B cell (primary cell): ENCODE results near the gene MTRF1. TPM values are rescaled to one million over a fixed set of nuclear protein-coding genes. Genes with fewer than 3 reads are reported as not detected.

Source experiments
- ATAC-seq: fragments of 200-7000 bp; cut with Tn5 transposase; one replicate; pipeline ENCODE4 v1.10.0; 2021; ENCODE audit warnings: low read depth, mild to moderate bottlenecking, moderate number of reproducible peaks, moderate library complexity
- CTCF ChIA-PET: fragments of 350-600 bp; sonication (Branson Sonifier 250); formaldehyde crosslinking; loops from one replicate; lab custom pipeline; 2021; ENCODE audit warnings: antibody characterized with exemption, inconsistent platforms; lab: Charles Lee
- POLR2A ChIA-PET: fragments of 350-600 bp; sonication (Branson Sonifier 250); formaldehyde crosslinking; loops from one replicate; lab custom pipeline; 2021; ENCODE audit warnings: antibody characterized with exemption; lab: Charles Lee
- DNase-seq: peaks from one replicate; pipeline ENCODE4 v3.0.0; 2013
- H2AFZ ChIP-seq: 2 replicates; pipeline ENCODE4 v1.6.1; 2012; ENCODE audit warnings: mild to moderate bottlenecking, low read depth, low read length; ENCODE audit not compliant: insufficient read depth, poor library complexity, severe bottlenecking
- H3K27ac ChIP-seq, 2 donors: 1 replicate in 1 of 2; 2 replicates in 1 of 2; pipeline ENCODE4 v1.5.1; 2012 to 2013; ENCODE audit warnings: low read length in 2 of 2, mild to moderate bottlenecking in 2 of 2, moderate library complexity in 1 of 2
- H3K27me3 ChIP-seq, 4 experiments: fragments of 200-600 bp in 1 of 4; sonication (generic) in 1 of 4; replicated peaks in 1 of 4; 1 replicate in 2 of 4; 2 replicates in 2 of 4; pipeline versions ENCODE4 v1.6.1 to v1.7.0; 2013 to 2016; ENCODE audit warnings: low read length in 3 of 4, mild to moderate bottlenecking in 2 of 4, mixed read lengths in 1 of 4, moderate library complexity in 1 of 4; ENCODE audit not compliant: insufficient read depth in 4 of 4, control insufficient read depth in 3 of 4; ENCODE audit errors: control extremely low read depth in 1 of 4
- H3K36me3 ChIP-seq, 2 experiments: replicated peaks in 1 of 2; 1 replicate in 1 of 2; 2 replicates in 1 of 2; pipeline versions ENCODE4 v1.6.1 to v1.7.1; 2013; ENCODE audit warnings: low read length in 1 of 2; ENCODE audit not compliant: insufficient read depth in 2 of 2, control insufficient read depth in 1 of 2; ENCODE audit errors: control extremely low read depth in 1 of 2, extremely low read depth in 1 of 2
- H3K4me1 ChIP-seq, 2 donors: fragments of 200-600 bp in 1 of 2; sonication (generic) in 1 of 2; 1 replicate in 1 of 2; 2 replicates in 1 of 2; pipeline versions ENCODE4 v1.5.1 to v1.6.1; 2013 to 2017; ENCODE audit warnings: low read length in 2 of 2; ENCODE audit not compliant: control insufficient read depth in 2 of 2, insufficient read depth in 2 of 2
- H3K4me2 ChIP-seq: replicated peaks from 2 replicates; pipeline ENCODE3; 2012; ENCODE audit warnings: mild to moderate bottlenecking, low read depth, low read length; ENCODE audit not compliant: poor library complexity, severe bottlenecking
- H3K4me3 ChIP-seq, 5 experiments: fragments of 200-600 bp in 1 of 5; sonication (generic) in 1 of 5; 1 replicate in 3 of 5; 2 replicates in 2 of 5; pipeline versions ENCODE4 v1.5.1 to v1.7.0; 2011 to 2016; ENCODE audit warnings: low read length in 4 of 5, mild to moderate bottlenecking in 4 of 5, low read depth in 2 of 5, control low read depth in 1 of 5, moderate library complexity in 1 of 5; ENCODE audit not compliant: insufficient read depth in 1 of 5; ENCODE audit errors: control extremely low read depth in 1 of 5, extremely low read depth in 1 of 5
- H3K79me2 ChIP-seq: fragments of 200-600 bp; sonication (generic); one replicate; pipeline ENCODE4 v1.6.0; 2016; ENCODE audit warnings: low read length; ENCODE audit not compliant: control insufficient read depth, insufficient read depth
- H3K9ac ChIP-seq: fragments of 200-600 bp; sonication (generic); 2 replicates; pipeline ENCODE4 v1.6.1; 2017; ENCODE audit warnings: mild to moderate bottlenecking, low read length, moderate library complexity
- H3K9me3 ChIP-seq, 3 donors: one replicate each; pipeline versions ENCODE4 v1.6.1 to v1.7.1; 2013; ENCODE audit warnings: low read length in 2 of 3; ENCODE audit not compliant: control insufficient read depth in 2 of 3, insufficient read depth in 1 of 3; ENCODE audit errors: control extremely low read depth in 1 of 3
- H4K20me1 ChIP-seq: 2 replicates; pipeline ENCODE4 v1.6.0; 2012; ENCODE audit warnings: mild to moderate bottlenecking, low read length; ENCODE audit not compliant: insufficient read depth, control insufficient read depth, poor library complexity, severe bottlenecking
- H3K27ac Mint-ChIP-seq: one replicate; pipeline ENCODE4 v1.8.0; 2021; ENCODE audit warnings: mixed read lengths
- H3K27me3 Mint-ChIP-seq: one replicate; pipeline ENCODE4 v1.8.0; 2021; ENCODE audit warnings: mixed read lengths
- H3K4me1 Mint-ChIP-seq: one replicate; pipeline ENCODE4 v1.8.0; 2021; ENCODE audit warnings: mixed read lengths
- H3K4me3 Mint-ChIP-seq: one replicate; pipeline ENCODE4 v1.8.0; 2021; ENCODE audit warnings: mixed read lengths
- H3K9me3 Mint-ChIP-seq: one replicate; pipeline ENCODE4 v1.8.0; 2022; ENCODE audit warnings: mixed read lengths; ENCODE audit not compliant: insufficient read depth
- CTCF ChIP-seq: fragments of 200-600 bp; IDR thresholded peaks from one replicate; pipeline ENCODE4 v1.8.0; 2022; ENCODE audit warnings: antibody characterized with exemption, mild to moderate bottlenecking
- EZH2 ChIP-seq: IDR thresholded peaks from 2 replicates; pipeline ENCODE4 v1.6.1; 2012; ENCODE audit warnings: borderline replicate concordance, low read depth, mild to moderate bottlenecking, moderate library complexity, low read length; ENCODE audit not compliant: insufficient read depth, poor library complexity, severe bottlenecking
- WGBS: methylation state at CpG from one replicate; pipeline ENCODE4 v1.1.5; 2013; ENCODE audit warnings: missing lambda C conversion rate; ENCODE audit not compliant: insufficient coverage; 5-methylcytosine and 5-hydroxymethylcytosine counted together
- intact Hi-C: fragments of 100-400 bp; cut with micrococcal nuclease; formaldehyde crosslinking; loops from one replicate; pipeline ENCODE4 v1.10.0; 2022
- polyA plus RNA-seq: library from polyadenylated mRNA; depleted of rRNA; stranded (reverse); fragments of >200 nt; gene quantifications from 2 replicates; pipeline ENCODE4 v1.2.3, GENCODE V29; 2012
- total RNA-seq, 2 donors: library from RNA; stranded (reverse); fragments of 120-200 nt in 1 of 2; gene quantifications; 1 replicate in 1 of 2; 2 replicates in 1 of 2; pipeline versions ENCODE4 v1.2.3 to v1.2.4, GENCODE V29; 2013 to 2022

MTRF1 gene
- total and polyA plus RNA-seq, 2 donors (not counting 1 experiment from before 2014, with no cell fraction given) = 24.4 to 36.0 TPM

- no peaks in the 10 kb centered on the region for H3K9me3 Mint-ChIP-seq
- no peak overlapping the region for H3K27ac ChIP-seq
- no peaks in the 10 kb centered on the region for H4K20me1 ChIP-seq
- CTCF ChIA-PET = no interaction called here
- no peaks in the 10 kb centered on the region for H3K9me3 ChIP-seq
- no peaks in the 10 kb centered on the region for H3K79me2 ChIP-seq
- H3K27me3 Mint-ChIP-seq = peaks cover 4% of the 10 kb centered on the region
- no peak overlapping the region for H3K9ac ChIP-seq
- POLR2A ChIA-PET = no interaction called here
- H3K36me3 ChIP-seq = no peaks in the 10 kb centered on the region
- H3K27me3 ChIP-seq = no peaks in the 10 kb centered on the region
- peaks cover 3% of the 10 kb centered on the region for H3K4me1 Mint-ChIP-seq
- H3K4me1 ChIP-seq = peaks cover 5 to 8% of the 10 kb centered on the region in 2 donors
- no peak for TF ChIP-seq CTCF
- no peak for TF ChIP-seq EZH2
- no peak for ATAC-seq
- H2AFZ ChIP-seq = no peak overlapping the region
- no peak for DNase-seq
- H3K4me3 ChIP-seq = no peak overlapping the region
- H3K4me3 Mint-ChIP-seq = no peak overlapping the region
- H3K4me2 ChIP-seq = no peak overlapping the region
- H3K27ac Mint-ChIP-seq = no peak overlapping the region
- intact Hi-C loops = no loop called here
Observed at GRCh38 chr13:41276824-41277223, 13.4 kb upstream of the MTRF1 start.

DNA sequence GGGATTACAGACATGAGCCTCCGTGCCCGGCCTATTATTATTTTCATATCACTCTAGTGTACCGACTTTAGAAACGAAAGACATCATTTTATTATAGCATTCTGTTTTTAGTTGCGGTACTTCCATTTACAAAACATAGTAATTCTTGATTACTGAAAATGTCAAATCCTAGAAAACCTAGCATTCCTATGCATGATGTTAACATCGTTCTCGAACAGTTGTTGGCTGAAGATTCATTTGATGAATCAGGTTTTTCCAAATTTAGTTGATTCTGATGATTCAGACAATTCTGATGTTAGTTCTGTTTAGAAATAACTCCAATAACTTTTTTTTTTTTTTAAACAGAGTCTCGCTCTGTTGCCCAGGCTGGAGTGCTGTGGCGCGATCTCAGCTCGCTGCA lies 11.5 kb upstream of the MTRF1 start:
- Histone ChIP-seq H3K9me3 (no peaks in the 10 kb centered on the region), H3K4me3 (no peak overlapping the region), H3K27ac (no peak overlapping the region), H3K4me2 (no peak overlapping the region), H4K20me1 (no peaks in the 10 kb centered on the region), H3K9ac (no peak overlapping the region), H3K79me2 (no peaks in the 10 kb centered on the region), H3K36me3 (no peaks in the 10 kb centered on the region), H3K4me1 (peaks cover 7 to 14% of the 10 kb centered on the region in 2 donors), H2AFZ (no peak overlapping the region), H3K27me3 (no peaks in the 10 kb centered on the region)
- intact Hi-C loops = no loop called here
- CTCF ChIA-PET = no interaction called here
- TF ChIP-seq CTCF (no peak), EZH2 (no peak)
- H3K4me3 Mint-ChIP-seq = no peak overlapping the region
- H3K27ac Mint-ChIP-seq = no peak overlapping the region
- H3K9me3 Mint-ChIP-seq = no peaks in the 10 kb centered on the region
- H3K27me3 Mint-ChIP-seq = peaks cover 4% of the 10 kb centered on the region
- ATAC-seq (no peak), DNase-seq (no peak)
- H3K4me1 Mint-ChIP-seq = peaks cover 9% of the 10 kb centered on the region
- 94% methylated on average over 3 of the region's 11 CpGs for WGBS
- POLR2A ChIA-PET = no interaction called here
